Measurements from ENCODE around the gene HLA-A. TPM values are rescaled to one million over a fixed set of nuclear protein-coding genes. Genes with fewer than 3 reads are reported as not detected.

HLA-A gene
- total RNA-seq = 1,000 to 10,000 TPM in 1 of 4 donors, 100 to 1,000 TPM in 3; 194 to 1,522 (median 473) TPM

- TF ChIP-seq CTCF (IDR thresholded peaks at IDR 0.05; ENCODE audit: low read depth) = no peak
Observed at GRCh38 chr6:29942275-29943052, at the start of gene HLA-A. HLA-A (plus strand) TSS chr6:29942532; CDS start chr6:29942554, 22 bp downstream.

GRCh38 chr6:29892696-29893095 lies 49.6 kb upstream of the HLA-A start:
- TF ChIP-seq CTCF (IDR thresholded peaks at IDR 0.05; ENCODE audit: low read depth) = no peak

- no peak for TF ChIP-seq CTCF (IDR thresholded peaks at IDR 0.05; ENCODE audit: low read depth)
Observed at GRCh38 chr6:29899281-29899680, 43.1 kb upstream of the HLA-A start.

GRCh38 chr6:29905286-29905685 lies 37.0 kb upstream of the HLA-A start:
- TF ChIP-seq CTCF (IDR thresholded peaks at IDR 0.05; ENCODE audit: low read depth) = no peak

- TF ChIP-seq CTCF (IDR thresholded peaks at IDR 0.05; ENCODE audit: low read depth) = no peak
Observed at GRCh38 chr6:29907637-29908340, 34.5 kb upstream of the HLA-A start.

GRCh38 chr6:29908341-29908662 lies 34.0 kb upstream of the HLA-A start:
- no peak for TF ChIP-seq CTCF (IDR thresholded peaks at IDR 0.05; ENCODE audit: low read depth)

GRCh38 chr6:29908710-29909109 lies 33.6 kb upstream of the HLA-A start:
- TF ChIP-seq CTCF (IDR thresholded peaks at IDR 0.05; ENCODE audit: low read depth) = no peak

Data from subcutaneous adipose tissue (tissue), 4 donors.